HG03378 (cell line): ENCODE data around the gene ADAMTS6.
"Not testable (repeated sequence)": the region's sequence is repeated elsewhere in the genome, so short reads cannot be mapped to it uniquely, and the experiment has no call there.

Source experiments
- ATAC-seq: cut with Tn5 transposase; IDR thresholded peaks from one replicate; pipeline ENCODE4 v1.9.1; 2021; ENCODE audit warnings: mild to moderate bottlenecking, moderate library complexity; ENCODE audit not compliant: unreplicated experiment

The ADAMTS6 gene

GRCh38 chr5:65481635-65482295 lies at the start of gene ADAMTS6:
ADAMTS6 (minus strand) TSS chr5:65481920; CDS start chr5:65473673, 8,247 bp downstream.
- ATAC-seq: peak; percentile 57

GRCh38 chr5:65530904-65531303 lies 49.2 kb upstream of the ADAMTS6 start:
- ATAC-seq: no peak

DNA sequence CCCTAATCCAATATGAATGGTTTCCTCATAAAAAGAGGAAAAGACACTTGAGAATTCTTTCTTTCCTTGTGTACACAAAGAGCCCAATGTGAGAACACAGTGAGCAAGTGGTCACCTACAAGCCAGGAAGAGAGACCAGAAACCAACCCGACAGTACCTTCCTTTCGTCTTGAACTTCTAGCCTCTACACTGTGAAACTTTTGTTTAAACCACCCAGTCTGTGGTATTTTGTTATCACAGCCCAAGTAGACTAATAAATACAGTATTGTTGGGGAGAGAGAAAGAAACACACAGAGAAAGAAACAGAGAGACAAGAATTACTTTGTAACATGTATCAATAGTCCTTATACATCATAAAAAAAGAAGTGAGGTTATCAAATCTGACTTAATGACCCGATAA lies 44.0 kb upstream of the ADAMTS6 start:
- no peak for ATAC-seq

DNA sequence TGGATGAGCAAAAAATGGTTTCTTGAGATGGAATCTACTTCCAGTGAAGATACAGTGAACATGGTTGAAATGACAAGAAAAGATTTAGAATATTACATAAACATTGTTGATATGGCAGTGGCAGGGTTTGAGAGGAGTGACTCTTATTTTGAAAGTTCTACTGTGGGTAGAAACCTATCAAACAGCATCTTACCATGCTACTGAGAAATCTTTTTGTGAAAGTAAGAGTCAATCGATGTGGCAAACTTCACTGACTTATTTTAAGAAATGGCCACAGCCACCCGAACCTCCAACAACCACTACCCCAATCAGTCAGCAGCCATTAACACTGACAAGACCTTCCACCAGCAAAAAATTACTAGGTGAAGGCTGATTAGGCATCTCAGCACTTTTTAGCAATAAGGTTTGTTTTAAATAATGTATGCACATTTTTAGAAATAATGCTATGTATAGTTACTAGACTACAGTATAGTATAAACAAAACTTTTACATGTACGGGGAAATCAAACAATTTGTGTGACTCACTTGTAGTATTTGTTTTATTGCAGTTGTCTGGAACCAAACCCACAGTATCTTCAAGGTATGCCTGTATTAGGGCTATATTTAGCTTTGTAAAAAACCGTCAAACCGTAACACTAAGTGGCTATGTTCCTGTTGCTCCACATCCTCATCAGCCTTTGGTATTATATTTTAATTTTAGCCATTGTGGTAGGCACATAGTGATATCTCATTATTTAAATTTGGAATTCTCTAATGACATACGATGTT lies 30.6 kb upstream of the ADAMTS6 start:
- ATAC-seq: no peak

DNA sequence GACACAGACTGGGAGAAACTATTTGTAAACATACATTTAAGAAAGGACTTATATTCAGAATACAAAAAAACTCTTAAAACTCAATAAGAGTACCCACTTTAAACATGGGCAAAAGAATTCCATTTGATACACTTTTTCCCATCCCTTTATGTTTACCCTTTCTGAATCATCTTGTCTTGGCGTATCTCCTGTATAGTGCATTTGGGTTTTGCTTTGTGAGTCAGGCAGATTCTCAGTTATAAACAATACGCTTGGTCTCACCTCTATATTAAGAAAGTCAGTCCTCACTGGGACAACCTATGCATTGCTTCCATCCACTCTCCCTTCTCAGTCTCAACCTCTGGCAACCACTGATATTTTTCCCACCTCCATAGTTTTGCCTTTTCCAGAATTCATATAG lies 27.3 kb upstream of the ADAMTS6 start:
- no peak for ATAC-seq

DNA sequence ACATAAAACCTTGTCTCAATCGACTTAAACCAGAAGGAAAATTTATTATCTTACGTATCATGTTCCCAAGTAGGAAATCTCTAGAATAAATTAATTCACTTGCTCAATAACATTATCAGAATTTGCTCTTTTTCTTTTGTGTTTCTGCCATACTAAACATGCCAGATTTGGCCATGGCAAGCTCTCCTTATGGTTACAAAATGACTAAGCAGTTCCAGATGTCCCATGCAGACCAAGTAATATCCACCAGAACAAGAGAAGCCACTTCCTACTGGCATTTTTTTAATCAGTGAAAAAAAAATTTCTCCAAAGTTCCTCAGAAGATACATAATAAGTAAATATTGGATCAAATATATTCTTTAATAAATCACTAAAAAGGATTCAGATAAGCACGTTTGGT lies 25.2 kb upstream of the ADAMTS6 start:
- no peak for ATAC-seq

- no peak for ATAC-seq
Measured at GRCh38 chr5:65489119-65489518, 7.4 kb upstream of the ADAMTS6 start.

GRCh38 chr5:65488038-65488687 lies 6.4 kb upstream of the ADAMTS6 start:
- ATAC-seq: not testable (repeated sequence)

DNA sequence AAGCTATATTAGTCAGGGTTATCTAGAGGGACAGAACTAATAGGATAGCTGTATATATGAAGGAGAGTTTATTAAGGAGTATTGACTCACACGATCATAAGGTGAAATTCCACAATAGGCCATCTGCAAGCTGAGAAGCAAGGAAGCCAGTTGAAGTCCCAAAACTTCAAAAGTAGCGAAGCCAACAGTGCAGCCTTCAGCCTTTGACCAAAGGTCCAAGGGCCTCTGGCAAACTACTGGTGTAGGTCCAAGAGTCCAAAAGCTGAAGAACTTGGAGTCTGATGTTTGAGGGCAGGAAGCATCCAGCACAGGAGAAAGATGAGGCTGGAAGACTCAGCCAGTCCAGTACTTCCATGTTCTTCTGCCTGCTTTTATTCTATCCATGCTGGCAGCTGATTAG lies 5.1 kb upstream of the ADAMTS6 start:
- ATAC-seq: not testable (repeated sequence)

DNA sequence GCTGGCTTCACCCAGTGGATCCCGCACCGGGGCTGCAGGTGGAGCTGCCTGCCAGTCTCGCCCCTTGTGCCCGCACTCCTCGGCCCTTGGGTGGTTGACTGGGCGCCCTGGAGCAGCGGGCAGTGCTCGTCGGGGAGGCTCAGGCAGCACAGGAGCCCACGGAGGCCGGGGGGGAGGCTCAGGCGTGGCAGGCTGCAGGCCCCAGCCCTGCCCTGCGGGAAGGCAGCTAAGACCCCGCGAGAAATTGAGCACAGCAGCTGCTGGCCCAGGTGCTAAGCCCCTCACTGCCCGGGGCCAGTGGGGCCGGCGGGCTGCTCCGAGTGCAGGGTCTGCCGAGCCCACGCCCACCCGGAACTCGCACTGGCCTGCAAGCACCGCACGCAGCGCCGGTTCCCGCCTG lies 3.7 kb upstream of the ADAMTS6 start:
- no peak for ATAC-seq

DNA sequence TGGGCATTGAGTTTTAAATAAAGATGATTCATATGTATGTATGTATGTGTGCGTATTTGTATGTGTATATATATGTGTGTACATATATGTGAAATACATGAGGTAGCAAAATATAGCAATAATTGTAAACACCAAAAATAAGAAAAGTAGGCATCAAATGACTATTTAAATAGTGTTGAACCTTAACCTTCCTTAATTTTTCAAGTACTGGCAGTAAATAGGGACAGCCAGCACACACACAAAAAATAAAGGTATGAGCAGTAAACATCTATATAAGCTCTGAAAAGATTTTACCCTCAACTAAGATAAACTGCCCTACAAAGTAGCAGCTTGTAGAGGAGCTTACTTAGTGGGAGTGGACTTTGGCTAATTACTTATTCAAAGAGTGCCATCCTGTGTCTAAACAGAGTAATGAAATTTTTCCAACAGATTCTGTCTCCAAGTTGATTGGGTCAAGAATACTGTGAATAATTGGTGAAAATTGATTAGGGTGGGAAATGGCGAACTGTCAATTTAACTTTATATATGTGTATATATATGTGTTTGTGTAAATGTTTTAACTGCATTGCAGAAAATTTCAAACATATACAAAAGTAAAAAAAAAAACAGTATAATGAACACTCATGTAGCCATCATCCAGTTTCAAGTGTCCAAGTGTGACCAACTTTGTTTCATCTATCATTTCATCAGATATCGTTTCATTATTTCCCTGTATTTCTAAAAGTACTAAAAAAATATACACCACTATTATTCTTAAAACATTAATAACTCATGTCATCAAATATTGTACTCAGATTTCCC lies 2.0 kb upstream of the ADAMTS6 start:
- peak; percentile 73 for ATAC-seq

GRCh38 chr5:65482736-65483545 lies 1.2 kb upstream of the ADAMTS6 start:
- peak; percentile 19 for ATAC-seq

DNA sequence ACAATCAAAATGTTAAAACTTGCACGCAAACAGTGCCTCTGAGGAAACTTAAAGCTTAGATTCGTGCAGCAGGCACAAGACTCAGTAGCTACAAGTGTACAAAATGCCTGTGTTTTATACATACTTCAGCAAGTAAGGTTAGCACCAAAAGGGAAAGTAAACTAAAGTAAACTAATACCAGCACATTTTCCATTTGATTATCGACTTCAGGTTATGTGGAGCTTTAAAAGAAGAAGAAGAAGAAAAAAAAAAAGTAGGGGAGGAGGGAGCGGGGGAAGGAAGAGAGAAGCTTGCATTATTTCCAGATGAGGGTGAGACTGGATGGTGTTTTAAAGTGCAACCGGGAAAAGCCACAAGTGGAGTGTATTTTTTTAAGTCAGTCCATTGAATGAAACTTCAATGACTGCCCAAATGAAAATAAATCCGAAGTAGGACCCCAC lies 596 bp upstream of the ADAMTS6 start:
- ATAC-seq: no peak

DNA sequence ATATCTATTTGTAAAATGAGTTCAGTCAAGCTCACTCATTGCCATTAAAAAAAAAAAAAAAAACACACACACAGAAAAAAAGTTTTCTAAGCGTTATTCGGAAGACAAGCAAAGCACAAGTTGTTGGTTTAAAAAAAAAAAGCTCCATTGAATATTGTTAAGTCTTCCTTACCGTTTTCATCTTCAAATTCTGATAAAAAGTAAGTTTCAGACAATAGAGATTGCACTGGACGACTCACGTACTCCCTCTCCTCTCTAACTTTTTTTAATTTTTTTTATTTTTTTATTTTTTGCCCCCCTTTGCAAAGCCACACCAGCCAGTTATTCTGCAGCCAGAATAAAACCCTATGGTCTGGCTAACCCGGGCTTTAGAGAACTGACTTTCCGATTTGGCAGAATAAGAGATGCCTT lies 544 bp downstream of the ADAMTS6 start:
- peak; percentile 9 for ATAC-seq

DNA sequence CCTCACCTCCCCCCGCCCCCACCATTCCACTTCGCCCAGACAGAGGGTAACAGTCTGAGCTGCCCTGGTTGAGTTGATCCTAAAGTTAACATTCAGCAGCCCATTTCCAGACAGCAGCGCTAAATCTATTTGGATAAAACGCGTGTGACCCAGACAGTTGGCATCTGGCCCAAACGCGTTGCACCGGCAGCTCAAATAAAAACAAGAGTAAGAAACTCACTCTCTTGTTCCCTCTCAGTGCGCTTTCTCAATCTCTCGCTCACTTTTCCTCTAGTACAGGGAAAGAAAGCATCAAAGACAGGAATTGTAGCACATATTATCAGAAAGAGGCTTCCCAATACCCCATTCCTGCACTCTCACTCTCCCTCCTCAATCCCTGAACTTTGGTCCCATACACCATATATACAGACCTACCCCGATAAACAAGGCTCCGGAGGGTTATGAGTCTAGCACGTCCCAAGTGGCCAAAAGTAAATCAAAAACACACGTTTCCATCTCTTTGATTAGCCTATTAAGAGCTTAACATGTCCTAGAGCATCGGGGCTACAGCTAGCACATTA lies 1.3 kb downstream of the ADAMTS6 start:
- no peak for ATAC-seq

DNA sequence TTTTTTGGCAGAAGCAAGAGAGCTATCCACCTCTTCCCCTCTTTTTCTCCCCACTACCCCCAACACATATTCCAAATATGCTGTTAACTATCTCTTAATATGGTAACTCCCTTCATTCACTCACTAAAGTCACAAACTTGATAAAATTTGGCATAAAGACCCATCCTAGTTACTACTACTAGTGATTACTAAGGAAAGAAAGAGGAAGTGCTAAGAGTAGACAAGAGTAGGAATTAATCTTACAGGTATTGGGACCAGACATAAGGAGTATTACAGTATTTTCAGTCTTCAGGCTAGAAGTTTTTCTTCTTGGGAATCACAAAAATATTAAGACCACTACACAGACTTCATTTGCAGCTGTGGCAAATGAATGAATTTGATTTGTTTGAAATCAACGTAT lies 2.2 kb downstream of the ADAMTS6 start:
- no peak for ATAC-seq

DNA sequence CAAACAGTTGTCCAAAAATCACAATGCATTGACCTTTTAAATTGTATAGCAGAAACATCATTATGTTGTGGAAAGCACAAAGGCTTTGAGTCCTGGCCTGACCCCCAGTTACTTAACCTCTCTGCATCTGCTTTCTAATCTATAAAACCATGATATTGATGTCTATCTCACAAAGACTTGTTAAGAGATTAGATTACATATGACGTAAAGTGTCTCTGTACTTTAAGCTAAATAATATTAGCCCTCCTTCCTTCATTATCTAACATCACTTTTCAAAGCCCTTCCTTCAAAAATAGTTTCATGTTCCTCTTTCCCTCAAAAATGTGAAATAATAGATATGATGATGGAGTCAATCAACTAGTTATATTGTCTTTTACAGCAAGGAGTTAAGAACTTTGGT lies 3.4 kb downstream of the ADAMTS6 start:
- no peak for ATAC-seq

- ATAC-seq: no peak
Measured at GRCh38 chr5:65475895-65476294, 5.8 kb downstream of the ADAMTS6 start.

DNA sequence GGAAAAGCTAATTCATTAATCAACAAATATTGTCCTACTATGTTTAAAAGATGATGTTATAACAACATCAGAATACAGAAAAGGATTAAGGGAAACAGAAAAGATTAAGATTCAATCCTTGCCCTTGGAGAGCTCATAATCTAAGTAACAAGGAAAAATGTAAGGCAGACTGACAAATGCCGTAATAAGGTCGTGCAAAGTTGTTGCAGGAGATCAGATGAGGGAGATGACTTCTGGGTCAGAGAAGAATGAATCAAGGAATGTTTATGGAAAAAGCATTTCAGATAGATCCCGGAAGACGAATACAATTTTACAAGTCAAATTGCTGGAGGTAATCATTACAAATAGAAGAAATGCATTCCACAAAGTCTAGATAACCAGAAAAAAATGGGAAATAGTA lies 6.4 kb downstream of the ADAMTS6 start:
- ATAC-seq: no peak

DNA sequence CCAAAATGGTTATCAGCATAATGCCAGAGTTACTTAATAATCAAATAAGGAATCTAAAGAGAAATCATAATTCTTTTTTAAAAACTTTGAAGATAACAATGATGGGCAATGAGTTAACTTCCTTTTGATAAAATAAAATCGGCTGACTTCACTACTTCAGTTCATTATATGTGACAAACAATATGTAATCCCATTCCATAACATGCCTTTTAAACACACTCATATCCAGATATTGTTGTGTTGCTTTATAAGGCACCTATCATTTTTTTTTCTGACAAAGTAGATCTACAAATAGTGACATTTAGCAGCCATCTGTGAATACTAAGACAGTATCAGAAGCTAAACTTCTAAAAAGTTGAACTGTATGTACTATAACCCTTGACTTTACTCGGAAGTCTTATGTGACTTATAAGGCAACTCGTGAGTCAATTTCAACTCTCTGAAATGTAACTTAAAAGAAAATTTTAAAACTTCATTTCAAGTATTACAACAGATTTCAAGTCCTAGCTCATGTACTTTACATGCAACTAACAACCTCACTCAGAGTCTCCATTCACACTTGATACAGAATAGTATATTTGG lies 7.5 kb downstream of the ADAMTS6 start:
- no peak for ATAC-seq
